HG02938 (cell line): Measurements from ENCODE around the gene SLCO2A1.

ENCODE experiments used
- ATAC-seq: cut with Tn5 transposase; IDR thresholded peaks from one replicate; pipeline ENCODE4 v1.9.1; 2021; ENCODE audit warnings: mild to moderate bottlenecking, moderate library complexity; ENCODE audit not compliant: unreplicated experiment

SLCO2A1 gene

DNA sequence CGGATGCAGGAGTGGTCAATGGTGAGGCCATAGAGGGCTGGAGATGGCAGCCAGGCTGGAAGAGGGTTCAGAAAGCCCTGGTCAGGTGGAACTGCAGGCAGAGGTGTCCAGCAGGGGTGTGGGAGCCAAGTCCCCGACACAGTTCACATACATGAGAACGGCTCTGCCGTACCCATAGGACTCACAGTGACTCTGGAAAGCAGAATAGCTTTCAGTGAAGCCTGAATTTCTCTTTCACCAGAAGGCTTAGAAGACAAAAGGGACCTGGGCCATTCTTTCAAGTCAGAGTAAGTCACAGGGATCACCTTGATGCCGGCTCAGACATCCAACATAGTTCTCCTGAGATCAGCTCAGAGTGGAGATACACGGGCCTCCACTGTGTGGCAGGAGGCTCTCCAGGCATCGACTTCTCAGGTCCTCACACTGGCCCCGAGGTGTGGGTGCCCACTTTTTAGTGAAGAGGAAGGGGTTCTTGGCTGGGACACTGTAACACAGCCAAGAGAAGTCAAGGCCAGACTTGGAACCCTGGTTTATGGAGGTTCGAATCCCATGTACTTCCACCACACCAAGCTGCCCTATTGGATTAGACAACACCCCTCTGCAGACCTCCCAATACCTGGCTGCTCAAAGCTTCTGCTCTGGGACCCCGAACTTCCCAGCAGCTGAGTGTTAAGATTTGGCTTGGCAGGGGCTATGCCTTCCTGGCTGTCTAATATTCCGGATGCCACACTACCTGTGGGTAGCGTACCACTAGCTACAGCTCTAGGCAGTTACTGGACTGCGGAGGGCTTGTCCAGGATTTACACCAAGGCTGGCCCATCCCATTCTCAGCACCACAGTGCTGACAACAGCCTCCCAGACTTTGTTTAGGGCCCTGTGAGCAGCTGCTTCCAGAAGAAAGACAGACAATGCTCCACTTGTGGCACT lies 93.6 kb downstream of the SLCO2A1 start:
- ATAC-seq, result no peak

DNA sequence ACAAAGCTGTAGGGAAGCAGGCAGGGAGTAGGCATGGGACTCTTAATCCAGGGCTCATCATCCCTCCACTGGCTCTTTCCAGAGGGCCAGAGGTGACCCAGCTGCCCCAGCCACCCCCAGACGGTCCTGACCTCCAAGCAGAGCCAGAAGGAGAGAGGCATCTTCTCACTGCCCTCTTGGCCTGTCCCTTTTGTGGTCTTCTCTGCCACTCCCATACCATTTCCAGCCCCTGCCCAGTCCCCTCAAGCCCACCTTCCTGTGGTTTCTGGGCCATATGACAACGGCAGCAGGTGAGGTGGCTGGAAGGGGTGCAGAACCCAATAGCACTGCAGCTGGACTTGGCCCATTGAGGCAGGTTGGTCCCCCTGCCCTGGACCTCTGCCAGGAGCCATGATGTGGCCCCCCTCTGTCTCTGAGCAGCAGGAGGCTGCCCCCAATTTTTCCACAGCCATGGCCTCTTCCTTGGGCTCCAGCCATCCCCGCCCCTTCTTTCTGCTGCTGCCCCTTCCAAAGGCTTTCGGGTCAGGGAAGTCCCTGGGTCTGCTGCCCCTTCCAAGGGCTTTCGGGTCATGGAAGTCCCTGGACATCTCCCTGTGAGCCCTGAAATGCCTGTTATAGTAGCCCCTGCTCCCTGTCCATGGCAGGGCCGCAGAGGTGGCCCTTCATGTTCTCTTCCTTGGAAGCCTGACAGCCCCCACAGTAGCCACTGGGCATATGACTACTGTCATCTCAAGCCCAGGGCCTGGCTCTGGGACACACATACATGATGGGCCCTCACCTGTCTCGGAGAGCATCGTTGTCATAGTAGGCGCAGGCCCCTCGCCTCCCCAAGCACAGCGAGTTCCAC lies 94.5 kb downstream of the SLCO2A1 start:
- ATAC-seq, result no peak

DNA sequence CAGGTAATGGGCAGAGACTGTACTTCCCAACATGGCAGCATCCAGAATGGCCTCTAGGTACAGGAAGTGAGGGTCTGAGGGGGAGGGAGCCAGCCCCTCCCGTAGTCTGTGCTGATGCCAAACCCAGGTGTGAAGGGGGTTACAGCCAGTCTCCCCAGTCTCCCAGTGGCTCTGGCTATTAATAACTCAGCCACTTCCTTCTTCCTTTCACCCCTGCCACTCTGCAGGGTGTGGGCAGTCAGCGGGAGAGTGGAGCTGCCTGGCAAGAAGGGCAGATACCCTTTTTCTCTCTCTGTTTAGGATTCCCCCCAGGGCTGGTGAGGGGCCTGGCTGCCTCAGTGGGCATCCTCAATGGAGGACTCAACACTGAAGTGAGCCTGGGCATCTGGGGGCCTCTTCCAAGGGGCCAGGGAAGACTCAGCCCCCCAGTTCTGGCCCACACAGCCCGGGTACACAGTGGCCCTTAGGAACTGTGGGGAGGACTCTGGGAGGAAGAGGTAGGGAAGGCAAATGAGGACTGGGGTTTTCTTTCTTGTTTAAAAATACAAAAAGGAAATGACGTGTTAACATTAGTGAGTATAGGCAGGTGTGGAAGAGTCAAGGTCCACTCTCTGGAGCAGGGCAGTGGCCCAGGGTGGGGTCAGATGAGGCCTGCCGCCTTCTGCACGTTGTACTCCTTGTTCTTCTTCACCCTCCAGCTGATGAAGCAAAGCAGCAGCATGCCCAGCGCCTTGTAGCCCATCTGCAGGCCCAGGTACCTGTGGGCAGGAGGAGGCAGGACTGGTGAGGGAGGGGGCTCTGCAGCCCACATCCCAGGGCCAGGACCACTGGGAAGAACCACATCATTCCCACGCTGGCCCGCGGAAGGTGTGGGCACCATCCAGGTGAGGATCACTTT lies 95.4 kb downstream of the SLCO2A1 start:
- no peak for ATAC-seq

DNA sequence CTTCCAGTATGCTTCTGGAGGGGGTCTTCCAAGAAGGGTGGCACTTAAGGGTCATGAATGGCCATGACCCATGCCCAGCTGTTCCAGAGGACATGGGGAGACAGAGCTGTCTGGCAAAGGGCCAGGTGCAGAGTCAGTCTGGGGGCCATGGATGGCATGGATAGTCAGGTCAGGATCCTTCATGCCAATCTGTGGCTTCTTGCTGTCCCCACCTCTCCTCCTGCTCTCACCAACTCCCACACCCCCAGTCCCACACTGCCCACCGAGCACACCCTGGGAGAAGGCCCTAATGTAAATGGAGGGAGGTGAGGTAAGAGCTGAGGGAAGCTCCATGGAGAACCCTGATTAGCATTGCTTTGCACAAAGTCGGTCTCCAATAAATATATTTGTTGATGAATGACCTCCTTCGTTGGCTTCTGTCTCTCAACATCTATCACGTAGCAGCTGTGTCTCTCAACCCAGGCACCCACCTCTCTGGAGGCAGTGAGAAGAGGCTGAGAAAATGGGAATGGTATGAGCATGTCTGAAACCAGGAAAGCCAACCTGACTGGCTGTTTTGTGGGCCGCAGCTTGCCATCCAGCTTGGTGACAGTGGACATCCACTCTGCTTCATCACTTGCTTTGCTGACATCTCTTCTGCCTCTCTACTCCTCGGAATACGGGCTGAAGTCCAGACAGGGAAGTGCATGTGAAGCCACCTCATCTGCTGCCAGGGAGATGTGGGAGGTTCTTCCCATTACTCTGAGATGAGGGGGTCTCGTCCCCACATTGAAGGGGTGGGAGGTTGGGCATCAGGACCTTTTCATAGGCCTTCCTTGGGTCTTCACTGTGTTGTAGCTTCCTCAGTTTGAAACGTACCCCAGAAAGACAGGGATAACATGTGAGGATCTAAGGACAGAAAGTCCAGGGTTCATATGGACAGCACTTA lies 96.4 kb downstream of the SLCO2A1 start:
- ATAC-seq, result no peak

DNA sequence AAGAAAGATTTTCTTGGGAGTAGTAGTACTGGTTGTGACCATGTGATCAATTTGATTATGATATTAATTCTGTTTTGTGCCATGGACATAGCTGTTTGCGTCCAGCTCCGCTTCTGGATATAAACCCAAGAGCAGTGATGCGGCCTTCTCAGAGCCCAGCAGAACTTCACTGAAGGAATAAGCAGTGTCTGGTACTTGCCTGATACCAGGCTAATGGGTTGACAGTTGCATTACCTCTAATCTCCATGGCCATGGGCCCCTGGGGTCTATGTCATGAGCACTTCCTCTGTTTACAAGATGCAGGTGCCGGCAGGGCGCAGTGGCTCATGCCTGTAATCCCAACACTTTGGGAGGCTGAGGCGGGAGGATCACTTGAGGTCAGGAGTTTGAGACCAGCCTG lies 97.7 kb downstream of the SLCO2A1 start:
- ATAC-seq, result no peak

DNA sequence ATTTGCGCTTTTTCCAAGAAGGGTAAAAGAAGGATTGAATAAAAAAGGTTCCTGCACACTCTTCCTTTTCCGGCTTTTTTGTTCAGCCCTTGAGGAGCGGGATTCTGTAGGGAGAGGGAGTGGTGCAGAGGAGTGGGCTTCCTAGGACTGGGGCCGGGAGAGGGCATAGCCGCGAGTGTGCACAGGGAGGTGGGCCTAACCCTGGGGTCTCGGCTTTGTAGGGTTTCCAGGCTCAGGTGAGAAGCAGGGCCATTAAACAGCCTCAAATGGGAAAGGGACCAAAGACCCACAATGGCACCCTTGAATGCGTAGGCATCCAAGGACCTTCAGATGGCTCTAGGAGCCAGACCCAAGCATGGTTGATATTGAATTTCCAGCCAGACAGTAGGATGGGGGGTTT lies 98.6 kb downstream of the SLCO2A1 start:
- ATAC-seq, result no peak

DNA sequence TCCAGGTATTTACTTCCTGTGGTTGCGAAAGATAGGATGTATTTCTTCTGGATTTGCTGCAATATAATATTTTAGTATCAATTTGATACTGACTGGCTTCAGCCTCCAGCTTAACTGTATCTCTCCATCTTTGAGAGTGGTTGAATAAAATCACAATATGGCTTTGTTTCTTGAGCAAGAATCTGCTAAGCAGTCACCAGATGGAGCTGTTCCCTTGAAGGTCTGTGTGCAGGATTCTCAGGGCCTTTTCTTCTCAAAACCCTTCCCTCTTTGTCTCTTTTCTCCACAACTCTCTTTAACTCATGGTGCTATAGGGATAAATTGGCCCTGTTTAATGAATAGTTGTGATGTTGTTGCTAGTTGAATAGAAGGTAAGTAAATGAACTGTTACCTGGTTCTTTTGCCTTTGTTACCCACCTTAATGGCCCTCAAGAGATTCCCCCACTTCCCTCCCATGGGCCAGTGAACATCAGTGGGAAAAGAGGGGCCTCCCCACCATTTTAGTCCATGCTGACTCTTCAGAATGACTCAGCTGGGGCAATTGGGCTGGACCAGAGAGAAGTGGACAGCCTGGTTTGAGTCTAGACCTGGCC lies 99.3 kb downstream of the SLCO2A1 start:
- no peak for ATAC-seq

DNA sequence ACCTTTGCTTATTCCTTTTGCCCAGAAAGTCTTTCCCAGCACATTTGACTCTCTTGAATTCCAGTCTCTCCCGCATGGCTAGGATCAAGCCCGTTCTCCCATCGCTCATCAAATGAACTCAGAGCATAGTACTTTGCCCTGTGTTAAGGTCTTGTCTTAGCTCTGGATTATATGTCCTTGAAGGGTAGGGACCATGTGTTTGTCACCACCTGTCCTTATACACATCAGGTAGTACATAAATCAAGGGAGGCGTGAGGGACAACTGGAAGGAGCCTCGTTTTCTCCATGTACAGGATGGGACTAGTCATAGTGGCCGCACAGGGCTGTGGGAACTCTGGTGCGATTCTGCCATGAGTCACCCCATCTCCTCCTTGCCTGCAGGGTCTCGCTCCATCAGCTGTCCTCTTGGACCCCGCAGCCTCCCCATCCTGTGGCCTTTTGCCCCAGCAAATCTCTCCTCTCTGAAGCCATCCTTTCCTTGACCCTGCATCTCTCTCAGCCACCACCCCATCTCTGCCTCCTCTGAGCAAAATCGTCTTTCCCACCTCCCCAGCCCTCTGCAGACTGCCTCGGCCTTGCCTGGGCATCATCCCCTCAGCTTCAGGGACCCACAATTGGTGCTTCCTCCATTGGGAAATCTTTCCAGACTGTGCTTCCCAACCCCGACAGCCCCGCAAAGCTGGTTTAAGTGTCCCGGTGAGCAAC lies 100.7 kb downstream of the SLCO2A1 start:
- ATAC-seq, result no peak

DNA sequence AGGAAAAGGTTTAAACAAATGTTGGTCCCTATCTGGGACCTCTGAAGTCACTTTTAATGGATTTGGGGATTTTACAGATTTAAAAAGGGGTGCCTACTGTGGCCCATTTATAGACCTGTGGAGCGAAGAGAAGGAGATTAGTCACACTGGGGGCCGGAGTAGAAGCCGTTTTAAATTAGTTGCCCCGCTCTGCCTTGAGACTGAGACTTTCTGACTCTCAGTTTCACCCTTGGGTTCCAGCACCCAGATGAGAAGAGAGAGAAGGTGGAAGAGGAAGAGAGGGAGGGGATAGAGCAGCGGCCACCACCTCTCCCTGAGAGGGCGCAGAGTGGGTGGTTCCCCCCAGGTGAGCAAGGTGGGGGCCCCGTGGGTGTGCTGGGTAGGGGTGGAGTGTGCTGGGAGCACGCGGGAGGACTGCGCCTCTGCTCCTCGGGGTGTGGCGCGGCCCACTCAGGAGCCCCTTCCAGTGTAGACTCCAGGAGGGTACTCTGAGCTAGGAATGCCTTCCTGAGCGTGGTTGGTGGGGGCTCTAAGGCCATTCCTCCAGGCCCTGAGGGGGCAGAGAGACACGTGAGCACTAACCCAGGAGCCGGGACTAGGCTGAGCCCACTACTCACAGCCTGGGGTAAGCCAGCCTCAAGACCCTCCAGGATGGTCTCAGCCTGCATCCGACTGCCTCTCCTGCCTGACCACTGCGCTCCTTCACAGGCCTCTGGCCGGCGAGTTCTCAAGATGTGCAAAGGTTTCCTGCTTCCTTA lies 101.4 kb downstream of the SLCO2A1 start:
- ATAC-seq, result no peak

DNA sequence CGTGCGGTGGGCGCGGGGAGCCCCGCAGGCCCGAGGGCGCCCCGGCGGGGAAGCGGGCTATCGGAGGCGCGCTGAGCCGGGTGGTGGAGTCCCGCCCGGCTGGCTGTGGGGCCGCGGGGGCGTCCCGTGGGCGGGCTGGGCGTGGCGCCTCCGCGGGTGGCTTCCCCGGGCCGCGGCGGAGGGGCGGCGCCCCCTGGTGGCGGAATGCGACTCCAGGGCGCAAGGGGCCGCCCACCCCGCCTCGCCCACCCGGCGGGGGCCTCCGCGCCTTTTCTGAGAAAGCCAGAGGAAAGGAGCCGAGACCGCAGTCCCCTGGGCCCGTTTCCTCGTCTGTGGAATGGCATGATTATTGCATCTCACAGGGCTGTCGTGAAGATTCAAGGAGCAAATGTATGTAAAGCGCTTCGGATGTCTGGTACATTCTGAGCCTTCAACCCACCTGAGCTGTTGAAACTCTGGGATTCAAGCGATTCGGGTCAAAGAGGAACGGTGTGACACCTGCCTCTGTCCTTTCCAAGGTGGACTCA lies 102.1 kb downstream of the SLCO2A1 start:
- ATAC-seq, result no peak

DNA sequence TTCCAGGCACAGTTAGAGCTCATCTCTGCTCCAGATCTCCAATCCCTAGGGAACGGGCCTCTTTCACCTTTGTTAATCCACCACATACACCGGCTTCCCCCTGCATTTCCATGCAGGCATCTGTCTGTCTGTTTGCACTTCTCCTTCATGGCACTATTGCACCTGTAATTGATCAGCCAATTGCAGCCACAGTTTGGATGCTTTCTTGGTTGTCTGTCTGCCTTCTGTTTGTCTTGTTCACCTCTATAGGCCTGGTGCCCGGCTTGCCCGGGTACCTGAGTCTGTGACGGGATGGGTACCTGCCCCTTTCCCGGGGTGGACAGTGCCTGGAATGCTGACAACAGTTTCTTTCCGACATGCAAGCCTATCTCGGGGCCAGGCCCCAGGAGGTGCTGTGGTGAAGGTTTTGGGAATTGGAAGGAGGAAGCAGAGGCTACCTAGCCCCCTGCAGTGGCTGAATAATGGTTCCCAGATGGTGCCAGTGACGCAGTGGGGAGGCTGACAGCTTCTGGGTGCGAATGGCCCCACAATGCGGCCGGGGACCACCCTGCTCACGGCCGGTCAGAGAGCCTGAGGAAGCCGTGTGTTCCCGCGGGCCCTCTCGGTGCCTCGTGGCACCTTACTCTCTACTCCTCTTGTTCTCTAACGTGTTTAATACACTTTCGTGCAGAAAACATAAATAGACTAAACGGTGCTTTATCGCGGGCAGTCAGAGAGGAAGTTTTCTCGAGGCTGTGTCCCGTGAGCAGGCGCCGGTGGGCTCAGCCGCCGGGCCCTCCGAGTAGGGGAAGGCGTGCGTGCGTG lies 102.8 kb downstream of the SLCO2A1 start:
- ATAC-seq, result no peak

DNA sequence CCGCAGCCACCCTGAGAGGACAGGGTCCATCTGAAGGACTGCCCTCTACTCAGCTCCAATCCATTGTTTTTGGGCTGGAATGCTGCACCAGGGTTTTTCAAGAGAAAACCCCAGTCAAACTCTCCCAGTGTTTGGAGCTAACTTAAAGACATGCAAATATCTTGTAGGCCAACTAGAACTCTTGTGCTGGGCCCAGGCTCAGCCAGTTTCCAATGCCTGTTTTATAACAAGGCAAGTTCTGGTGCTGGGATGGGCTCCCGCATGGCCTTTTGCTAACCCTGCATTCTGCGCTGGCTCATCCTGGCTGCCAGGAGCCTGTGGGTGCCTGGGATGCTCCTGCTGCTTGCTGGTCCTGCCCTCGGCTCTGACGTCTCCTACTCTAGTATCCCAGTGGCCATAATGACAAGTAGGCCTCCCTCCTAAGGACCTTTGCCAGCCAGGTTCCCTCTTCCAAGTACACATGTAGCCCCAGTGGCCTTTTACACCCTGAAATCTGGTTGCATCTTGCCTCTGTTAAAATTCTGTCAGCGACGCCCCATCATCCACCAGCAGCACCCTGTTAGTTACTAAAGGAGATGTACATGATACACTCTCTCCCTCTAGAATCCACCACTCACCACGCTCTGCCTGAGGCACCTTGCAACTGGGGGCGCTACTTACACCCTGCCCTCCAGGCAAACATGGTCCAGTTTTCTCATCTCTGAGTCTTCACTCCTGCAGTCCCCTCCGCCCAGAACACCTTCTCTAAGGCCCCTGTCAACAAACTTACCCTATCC lies 103.6 kb downstream of the SLCO2A1 start:
- no peak for ATAC-seq

DNA sequence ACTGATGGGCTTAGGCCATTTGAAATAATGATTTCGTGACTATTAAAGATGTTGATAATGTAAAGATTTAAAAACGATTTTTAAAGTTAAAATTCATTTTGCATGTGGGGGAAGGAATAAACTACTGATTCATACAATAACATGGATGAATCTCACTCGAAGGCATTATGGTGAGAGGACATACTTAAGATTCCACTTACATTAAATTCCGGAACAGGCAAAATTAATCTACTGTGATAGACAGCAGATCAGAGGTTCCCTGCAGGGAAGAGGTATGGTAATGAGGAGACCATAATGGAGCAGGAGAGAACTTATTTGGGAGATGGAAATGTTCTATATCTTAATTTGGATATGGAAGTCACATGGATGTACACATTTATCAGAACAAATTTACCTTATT lies 105.7 kb downstream of the SLCO2A1 start:
- ATAC-seq, result no peak

DNA sequence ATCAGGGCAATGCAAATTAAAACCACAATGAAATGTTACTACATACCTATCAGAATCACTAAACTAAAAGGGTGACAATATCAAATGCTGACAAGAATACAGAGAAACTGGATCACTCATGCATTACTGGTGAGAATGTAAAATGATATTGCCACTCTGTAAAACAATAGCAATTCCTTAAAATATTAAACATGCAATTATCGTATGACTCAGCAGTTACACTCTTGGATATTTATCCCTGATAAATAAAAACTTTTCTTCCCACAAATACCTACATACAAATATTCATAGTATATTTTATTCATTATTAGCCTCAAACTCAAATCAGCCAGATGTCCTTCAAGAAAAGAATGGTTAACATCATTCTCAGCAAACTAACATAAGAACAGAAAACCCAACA lies 108.1 kb downstream of the SLCO2A1 start:
- ATAC-seq, result no peak

DNA sequence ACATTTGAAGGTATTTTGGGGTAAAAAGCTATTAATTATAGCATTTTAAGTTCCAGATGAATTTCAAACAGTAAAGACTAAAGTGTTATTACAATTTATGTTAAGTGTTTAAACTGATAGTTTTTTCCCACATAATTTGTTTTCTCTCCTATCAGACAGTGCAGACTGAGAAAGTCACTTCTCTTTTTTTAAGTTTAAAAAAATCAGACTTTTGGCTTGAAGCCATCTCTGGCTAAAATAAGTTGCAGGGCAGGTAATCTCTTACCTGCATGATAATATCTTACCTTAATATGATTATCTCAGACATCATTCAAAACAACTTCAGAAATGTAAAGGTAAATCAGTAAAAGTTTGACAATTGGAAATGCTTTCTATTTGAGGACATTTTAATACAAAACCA lies 112.6 kb downstream of the SLCO2A1 start:
- ATAC-seq, result no peak
